Spinal cord (tissue), 10 donors: Measurements from ENCODE around the gene NDUFC2. TPM values are rescaled to one million over a fixed set of nuclear protein-coding genes. Genes with fewer than 3 reads are reported as not detected.
"Not testable (repeated sequence)": the region's sequence is repeated elsewhere in the genome, so short reads cannot be mapped to it uniquely, and the experiment has no call there.

Experiments used
- DNase-seq, 6 donors: peaks; one replicate each; pipeline versions ENCODE4 v3.0.0 to v3.0.0-alpha.2; 2013 to 2015; ENCODE audit warnings: low spot score in 6 of 6, low read depth in 4 of 6
- H3K27ac ChIP-seq: one replicate; pipeline ENCODE4 v1.5.1; 2013; ENCODE audit warnings: low read depth, low read length, control low read depth
- H3K27me3 ChIP-seq: one replicate; pipeline ENCODE4 v1.6.1; 2013; ENCODE audit warnings: low read length; ENCODE audit not compliant: control insufficient read depth, insufficient read depth
- H3K36me3 ChIP-seq: one replicate; pipeline ENCODE4 v1.6.1; 2013; ENCODE audit warnings: low read length; ENCODE audit not compliant: control insufficient read depth, insufficient read depth
- H3K4me1 ChIP-seq: one replicate; pipeline ENCODE4 v1.6.1; 2013; ENCODE audit warnings: low read length; ENCODE audit not compliant: control insufficient read depth, insufficient read depth
- H3K4me3 ChIP-seq: one replicate; pipeline ENCODE4 v1.5.1; 2013; ENCODE audit warnings: low read depth, low read length, control low read depth
- H3K9me3 ChIP-seq: one replicate; pipeline ENCODE4 v1.6.1; 2013; ENCODE audit warnings: low read length; ENCODE audit not compliant: control insufficient read depth, insufficient read depth
- WGBS: methylation state at CpG from one replicate; pipeline ENCODE4 v1.1.5; 2013; ENCODE audit warnings: missing lambda C conversion rate; ENCODE audit not compliant: insufficient coverage; 5-methylcytosine and 5-hydroxymethylcytosine counted together
- polyA plus RNA-seq, 2 donors: library from polyadenylated mRNA; unstranded; fragments of 120-200 nt; gene quantifications; one replicate each; pipeline ENCODE4 v1.2.1, GENCODE V29; 2013; ENCODE audit not compliant: insufficient read length in 2 of 2
- total RNA-seq, 2 donors: library from RNA; depleted of rRNA in 1 of 2; stranded (reverse); fragments of 120-200 nt in 1 of 2; fragments of >200 nt in 1 of 2; gene quantifications; one replicate each; pipeline versions ENCODE4 v1.2.3 to v1.2.4, GENCODE V29; 2013 to 2014
- donor health status: healthy.

The NDUFC2 gene
- total and polyA plus RNA-seq, 4 donors, result 82.2 to 275 (median 260) TPM

DNA sequence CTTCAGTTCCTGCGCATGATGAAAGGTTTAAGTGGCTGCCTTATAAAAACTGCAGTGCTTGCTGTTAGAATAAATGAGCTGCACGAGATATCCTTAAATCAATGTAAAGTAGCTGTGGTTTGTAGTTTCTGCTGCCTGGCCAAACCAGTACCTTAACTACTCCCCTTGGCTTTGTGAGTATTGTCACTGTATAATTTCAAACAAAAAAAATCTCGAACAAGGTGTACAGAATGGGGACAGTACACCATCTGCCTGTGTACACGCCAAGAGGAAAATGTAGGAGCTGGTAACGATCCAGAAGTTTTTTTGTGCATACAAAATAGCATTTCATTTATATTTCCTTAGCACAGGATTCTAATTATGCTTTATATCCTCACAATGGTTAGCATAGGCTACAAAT is 20.6 kb upstream of the NDUFC2 start:
- peak overlapping the region; percentile 41 for H3K27ac ChIP-seq
- no peaks in the 10 kb centered on the region for H3K9me3 ChIP-seq
- no CpG with 5 or more reads among the region's 5 CpGs for WGBS
- H3K4me1 ChIP-seq, result no peaks in the 10 kb centered on the region
- no peaks in the 10 kb centered on the region for H3K27me3 ChIP-seq
- H3K4me3 ChIP-seq, result no peak overlapping the region
- peaks cover 6% of the 10 kb centered on the region for H3K36me3 ChIP-seq
- DNase-seq, result peak in 2 of 6 donors; percentile 75 to 77

GRCh38 chr11:78099666-78100065 is 20.0 kb upstream of the NDUFC2 start:
- peaks cover 6% of the 10 kb centered on the region for H3K36me3 ChIP-seq
- WGBS, result 40% methylated on average over 1 of the region's 4 CpGs
- H3K27me3 ChIP-seq, result no peaks in the 10 kb centered on the region
- H3K27ac ChIP-seq, result peak overlapping the region; percentile 41
- H3K4me1 ChIP-seq, result no peaks in the 10 kb centered on the region
- DNase-seq, result peak in 2 of 6 donors; percentile 55 to 62
- no peak overlapping the region for H3K4me3 ChIP-seq
- no peaks in the 10 kb centered on the region for H3K9me3 ChIP-seq

DNA sequence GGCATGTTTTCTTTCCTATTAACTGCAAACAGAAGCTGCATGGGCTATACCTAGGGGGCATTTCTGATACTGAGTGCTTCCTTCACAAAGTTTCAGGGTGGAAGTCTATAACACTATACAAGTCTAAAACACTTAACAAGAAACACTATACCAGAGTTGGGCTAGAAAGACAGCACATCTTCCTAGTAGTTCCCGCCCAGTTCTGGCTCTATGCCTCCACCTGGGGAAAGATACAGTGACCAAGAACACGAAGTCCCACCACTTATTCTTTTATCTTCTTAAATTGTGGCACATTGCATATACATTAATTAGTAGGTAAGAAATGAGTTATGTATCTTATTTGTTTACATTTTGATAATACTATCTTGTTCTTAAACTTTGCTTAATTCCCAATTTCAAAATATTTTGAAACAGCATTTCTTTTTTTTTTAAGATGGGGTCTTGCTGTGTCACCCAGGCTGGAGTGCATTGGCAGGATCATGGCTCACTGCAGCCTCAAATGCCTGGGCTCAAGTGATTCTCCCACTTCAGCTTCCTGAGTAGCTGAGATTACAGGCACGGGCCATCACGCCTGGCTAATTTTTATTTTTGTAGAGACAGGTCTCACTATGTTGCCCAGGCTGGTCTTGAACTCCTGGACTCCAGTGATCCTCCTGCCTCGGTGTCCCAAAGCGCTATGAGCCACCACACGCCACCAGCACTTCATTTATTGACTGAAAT is 18.2 kb upstream of the NDUFC2 start:
- WGBS, result 100% methylated on average over 2 of the region's 7 CpGs
- Histone ChIP-seq H3K36me3 (peaks cover 5% of the 10 kb centered on the region), H3K27ac (no peak overlapping the region), H3K9me3 (no peaks in the 10 kb centered on the region), H3K27me3 (no peaks in the 10 kb centered on the region), H3K4me1 (no peaks in the 10 kb centered on the region), H3K4me3 (no peak overlapping the region)
- no peak for DNase-seq

DNA sequence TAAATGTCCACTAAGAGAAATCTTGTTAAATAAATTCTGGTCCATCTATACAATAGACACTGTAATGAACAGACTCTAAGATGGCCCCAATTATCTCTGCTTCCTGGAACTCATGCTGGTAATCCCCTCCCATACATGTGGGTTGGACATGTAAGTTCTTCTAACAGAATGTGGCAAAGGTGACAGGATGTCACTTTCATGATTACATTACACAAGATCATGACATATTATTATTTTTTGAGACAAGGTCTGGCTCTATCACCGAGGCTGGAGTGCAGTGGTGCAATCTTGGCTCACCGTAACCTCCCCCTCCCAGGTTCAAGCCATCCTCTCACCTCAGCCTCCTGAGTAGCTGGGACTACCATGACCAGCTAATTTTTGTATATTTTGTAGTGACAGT is 14.6 kb upstream of the NDUFC2 start:
- no peak overlapping the region for H3K27ac ChIP-seq
- no CpG with 5 or more reads among the region's 2 CpGs for WGBS
- no peak overlapping the region for H3K4me3 ChIP-seq
- H3K36me3 ChIP-seq, result peaks cover 5% of the 10 kb centered on the region
- no peaks in the 10 kb centered on the region for H3K4me1 ChIP-seq
- H3K9me3 ChIP-seq, result no peaks in the 10 kb centered on the region
- no peak for DNase-seq
- no peaks in the 10 kb centered on the region for H3K27me3 ChIP-seq

- H3K27me3 ChIP-seq, H3K4me1 ChIP-seq, H3K4me3 ChIP-seq, H3K27ac ChIP-seq, H3K9me3 ChIP-seq, DNase-seq, H3K36me3 ChIP-seq: not testable (repeated sequence)
- WGBS, result 82% methylated on average over 4 of the region's 6 CpGs
Measured at GRCh38 chr11:78086521-78087074, 6.9 kb upstream of the NDUFC2 start.

- 100% methylated on average over 1 of the region's 3 CpGs for WGBS
- no peaks in the 10 kb centered on the region for H3K4me1 ChIP-seq
- no peak overlapping the region for H3K27ac ChIP-seq
- no peaks in the 10 kb centered on the region for H3K36me3 ChIP-seq
- DNase-seq, result no peak
- no peaks in the 10 kb centered on the region for H3K9me3 ChIP-seq
- no peak overlapping the region for H3K4me3 ChIP-seq
- H3K27me3 ChIP-seq, result no peaks in the 10 kb centered on the region
Measured at GRCh38 chr11:78085972-78086371, 6.3 kb upstream of the NDUFC2 start.

DNA sequence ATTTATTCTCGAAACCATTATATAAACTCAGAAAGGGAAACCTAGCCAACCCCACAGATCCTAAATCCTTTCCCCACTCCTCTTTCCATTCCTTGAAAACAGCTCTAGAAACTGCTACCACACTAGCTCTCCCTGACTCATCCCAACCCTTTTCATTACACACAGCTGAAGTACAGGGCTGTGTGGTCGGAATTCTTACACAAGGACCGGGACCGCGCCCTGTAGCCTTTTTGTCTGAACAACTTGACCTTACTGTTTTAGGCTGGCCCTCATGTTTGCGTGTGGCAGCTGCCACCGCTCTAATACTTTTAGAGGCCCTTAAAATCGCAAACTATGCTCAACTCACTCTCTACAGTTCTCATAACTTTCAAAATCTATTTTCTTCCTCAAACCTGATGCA is 4.8 kb upstream of the NDUFC2 start:
- not testable (repeated sequence) for H3K9me3 ChIP-seq, H3K36me3 ChIP-seq, H3K4me1 ChIP-seq, H3K27me3 ChIP-seq, DNase-seq, H3K4me3 ChIP-seq, H3K27ac ChIP-seq
- WGBS, result 84% methylated on average over 8 of the region's 8 CpGs

DNA sequence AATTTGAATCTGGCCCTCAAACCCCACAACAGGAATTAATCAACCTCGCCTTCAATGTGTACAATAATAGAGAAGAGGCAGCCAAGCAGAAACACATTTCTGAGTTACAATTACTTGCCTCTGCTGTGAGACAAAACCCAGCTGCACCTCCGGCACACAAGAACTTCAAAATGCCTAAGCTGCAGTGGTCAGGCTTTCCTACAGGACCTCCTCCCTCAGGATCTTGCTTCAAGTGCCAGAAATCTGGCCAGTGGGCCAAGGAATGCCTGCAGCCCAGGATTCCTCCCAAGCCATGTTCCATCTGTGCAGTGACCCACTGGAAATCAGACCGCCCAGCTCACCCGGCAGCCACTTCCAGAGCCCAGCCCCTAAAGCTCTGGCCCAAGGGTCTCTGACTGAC is 3.4 kb upstream of the NDUFC2 start:
- H3K27ac ChIP-seq, result no peak overlapping the region
- WGBS, result 75% methylated on average over 4 of the region's 4 CpGs
- no peaks in the 10 kb centered on the region for H3K36me3 ChIP-seq
- peaks cover 11% of the 10 kb centered on the region for H3K4me1 ChIP-seq
- DNase-seq, result no peak
- H3K9me3 ChIP-seq, result no peaks in the 10 kb centered on the region
- no peak overlapping the region for H3K4me3 ChIP-seq
- no peaks in the 10 kb centered on the region for H3K27me3 ChIP-seq

DNA sequence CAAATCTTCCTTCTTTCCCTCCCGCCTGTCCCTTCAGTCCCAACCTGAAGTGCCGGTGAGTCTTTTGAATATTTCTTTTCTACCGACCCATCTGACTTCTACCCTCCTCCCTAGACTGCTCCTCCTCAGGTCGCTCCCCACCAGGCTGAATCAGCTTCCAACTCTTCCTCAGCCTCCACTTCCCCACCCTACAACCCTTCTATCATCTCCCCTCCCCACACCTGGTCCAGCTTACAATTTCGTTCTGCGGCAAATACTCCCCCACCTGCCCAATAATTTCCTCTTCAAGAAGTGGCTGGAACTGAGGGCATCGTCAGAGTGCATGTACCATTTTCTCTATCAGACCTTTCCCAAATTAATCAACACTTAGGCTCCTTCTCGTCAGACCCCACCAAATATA is 2.5 kb upstream of the NDUFC2 start:
- peaks cover 16% of the 10 kb centered on the region for H3K4me1 ChIP-seq
- no peak for DNase-seq
- no peak overlapping the region for H3K4me3 ChIP-seq
- no peaks in the 10 kb centered on the region for H3K27me3 ChIP-seq
- peaks cover under 1% of the 10 kb centered on the region for H3K36me3 ChIP-seq
- 87% methylated on average over 8 of the region's 8 CpGs for WGBS
- no peaks in the 10 kb centered on the region for H3K9me3 ChIP-seq
- no peak overlapping the region for H3K27ac ChIP-seq

GRCh38 chr11:78081583-78081982 is 1.9 kb upstream of the NDUFC2 start:
- H3K36me3 ChIP-seq, result peaks cover 5% of the 10 kb centered on the region
- H3K27ac ChIP-seq, result no peak overlapping the region
- H3K9me3 ChIP-seq, result no peaks in the 10 kb centered on the region
- peaks cover 20% of the 10 kb centered on the region for H3K4me1 ChIP-seq
- no peak for DNase-seq
- H3K4me3 ChIP-seq, result no peak overlapping the region
- H3K27me3 ChIP-seq, result no peaks in the 10 kb centered on the region
- 97% methylated on average over 6 of the region's 6 CpGs for WGBS
